A673 (cell line): ENCODE results near the gene UQCC3. TPM values are rescaled to one million over a fixed set of nuclear protein-coding genes. Genes with fewer than 3 reads are reported as not detected.

Experiments used
- BruUV-seq: library from RNA; stranded (reverse); fragments of 400-500 nt; replicated peaks from 2 replicates; lab custom pipeline; 2021; lab: Mats Ljungman, UMichigan
- CTCF ChIA-PET: fragments of 300-600 bp; sonication (Branson Sonifier 250); formaldehyde crosslinking; loops from one replicate; lab custom pipeline; 2022; ENCODE audit warnings: antibody characterized with exemption; lab: Charles Lee
- POLR2A ChIA-PET: fragments of 300-600 bp; sonication (Branson Sonifier 250); formaldehyde crosslinking; loops from one replicate; lab custom pipeline; 2022; ENCODE audit warnings: antibody characterized with exemption; ENCODE audit not compliant: low non-redundant PET; lab: Charles Lee
- DNase-seq: peaks from one replicate; pipeline ENCODE4 v3.0.0-alpha.2; 2015; ENCODE audit warnings: low spot score
- H3K27ac ChIP-seq: fragments of 200-600 bp; sonication (generic); 2 replicates; pipeline ENCODE4 v1.5.1; 2016; ENCODE audit warnings: mixed run types, low read depth, mild to moderate bottlenecking, mixed read lengths, antibody characterized with exemption, low read length; ENCODE audit not compliant: poor library complexity, severe bottlenecking
- H3K27me3 ChIP-seq: fragments of 200-600 bp; sonication (generic); replicated peaks from 2 replicates; pipeline ENCODE4 v1.6.1; 2017; ENCODE audit warnings: mixed run types, low read depth, mild to moderate bottlenecking, mixed read lengths, antibody characterized with exemption, low read length; ENCODE audit not compliant: insufficient read depth, poor library complexity
- H3K36me3 ChIP-seq: fragments of 200-600 bp; sonication (generic); 2 replicates; pipeline ENCODE4 v1.6.1; 2016; ENCODE audit warnings: mixed run types, mild to moderate bottlenecking, mixed read lengths, antibody characterized with exemption, low read length; ENCODE audit not compliant: insufficient read depth, poor library complexity, severe bottlenecking
- H3K4me1 ChIP-seq: fragments of 200-600 bp; sonication (generic); 2 replicates; pipeline ENCODE4 v1.6.1; 2017; ENCODE audit warnings: mixed run types, mild to moderate bottlenecking, mixed read lengths, antibody characterized with exemption, low read length; ENCODE audit not compliant: insufficient read depth, poor library complexity, severe bottlenecking
- H3K4me3 ChIP-seq: fragments of 200-600 bp; sonication (generic); 2 replicates; pipeline ENCODE4 v1.5.1; 2016; ENCODE audit warnings: low read depth, mixed run types, mild to moderate bottlenecking, mixed read lengths, low read length; ENCODE audit not compliant: poor library complexity, severe bottlenecking
- H3K9me3 ChIP-seq: fragments of 200-600 bp; sonication (generic); 2 replicates; pipeline ENCODE4 v1.6.1; 2016; ENCODE audit warnings: mixed run types, low read depth, mild to moderate bottlenecking, mixed read lengths, antibody characterized with exemption, low read length; ENCODE audit not compliant: poor library complexity, severe bottlenecking
- EZH2 ChIP-seq: fragments of 200-600 bp; sonication (generic); IDR thresholded peaks from 2 replicates; pipeline ENCODE4 v1.6.1; 2017; ENCODE audit warnings: borderline replicate concordance, low read depth, mild to moderate bottlenecking, mixed read lengths, antibody characterized with exemption, low read length; ENCODE audit not compliant: poor library complexity, severe bottlenecking
- intact Hi-C: fragments of 100-400 bp; cut with micrococcal nuclease; formaldehyde crosslinking; loops from one replicate; pipeline ENCODE4 v1.10.0; 2022; ENCODE audit not compliant: unreplicated experiment
- total RNA-seq: library from RNA; stranded (reverse); gene quantifications from 2 replicates; pipeline ENCODE4 v1.2.3, GENCODE V29; 2021
- TF ChIP-seq, protein P1 (sequence below): fragments of 300-800, 200-600 bp; sonication (generic); conservative IDR thresholded peaks from 2 replicates; pipeline ENCODE4 v1.5.1; 2017; ENCODE audit warnings: low read depth, mild to moderate bottlenecking, antibody characterized with exemption, low read length, moderate library complexity, mixed read lengths

Gene UQCC3
- total RNA-seq, 1 experiment from 2014 or later = 28.0 TPM

DNA sequence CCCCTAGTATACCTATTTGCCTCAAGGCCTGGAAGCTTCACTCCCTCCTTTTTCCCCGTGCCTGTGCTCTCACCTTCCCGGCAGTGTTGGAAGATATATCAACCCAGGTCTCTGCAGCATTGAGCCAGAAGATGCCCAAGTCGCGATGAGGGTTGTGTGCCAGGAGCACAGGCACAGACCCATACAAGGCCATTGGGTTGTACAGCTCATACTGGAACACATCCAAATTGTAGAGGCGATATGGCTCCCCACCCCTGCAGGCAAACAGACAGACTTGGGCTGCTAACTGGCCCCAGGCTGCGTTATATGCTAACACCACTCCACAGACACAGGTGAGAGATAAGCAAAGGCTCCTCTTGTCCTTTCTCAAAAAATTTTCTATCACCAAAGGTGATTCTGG lies 39.0 kb upstream of the UQCC3 start:
- Histone ChIP-seq H3K9me3 (no peaks in the 10 kb centered on the region), H3K4me3 (no peak overlapping the region), H3K27ac (no peak overlapping the region), H3K4me1 (no peaks in the 10 kb centered on the region), H3K27me3 (no peaks in the 10 kb centered on the region), H3K36me3 (peaks cover 99% of the 10 kb centered on the region)
- ChIA-PET CTCF (no interaction called here), POLR2A (no interaction called here)
- BruUV-seq = no TSS peak
- intact Hi-C loops = no loop called here
- TF ChIP-seq, protein P1, sequence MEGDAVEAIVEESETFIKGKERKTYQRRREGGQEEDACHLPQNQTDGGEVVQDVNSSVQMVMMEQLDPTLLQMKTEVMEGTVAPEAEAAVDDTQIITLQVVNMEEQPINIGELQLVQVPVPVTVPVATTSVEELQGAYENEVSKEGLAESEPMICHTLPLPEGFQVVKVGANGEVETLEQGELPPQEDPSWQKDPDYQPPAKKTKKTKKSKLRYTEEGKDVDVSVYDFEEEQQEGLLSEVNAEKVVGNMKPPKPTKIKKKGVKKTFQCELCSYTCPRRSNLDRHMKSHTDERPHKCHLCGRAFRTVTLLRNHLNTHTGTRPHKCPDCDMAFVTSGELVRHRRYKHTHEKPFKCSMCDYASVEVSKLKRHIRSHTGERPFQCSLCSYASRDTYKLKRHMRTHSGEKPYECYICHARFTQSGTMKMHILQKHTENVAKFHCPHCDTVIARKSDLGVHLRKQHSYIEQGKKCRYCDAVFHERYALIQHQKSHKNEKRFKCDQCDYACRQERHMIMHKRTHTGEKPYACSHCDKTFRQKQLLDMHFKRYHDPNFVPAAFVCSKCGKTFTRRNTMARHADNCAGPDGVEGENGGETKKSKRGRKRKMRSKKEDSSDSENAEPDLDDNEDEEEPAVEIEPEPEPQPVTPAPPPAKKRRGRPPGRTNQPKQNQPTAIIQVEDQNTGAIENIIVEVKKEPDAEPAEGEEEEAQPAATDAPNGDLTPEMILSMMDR = no peak
- no peak for TF ChIP-seq EZH2
- no peak for DNase-seq

- intact Hi-C loops = no loop called here
- Histone ChIP-seq H3K27me3 (no peaks in the 10 kb centered on the region), H3K9me3 (no peaks in the 10 kb centered on the region), H3K27ac (no peak overlapping the region), H3K4me1 (peaks cover 8% of the 10 kb centered on the region), H3K4me3 (no peak overlapping the region), H3K36me3 (peaks cover 43% of the 10 kb centered on the region)
- ChIA-PET CTCF (no interaction called here), POLR2A (no interaction called here)
- no peak for TF ChIP-seq EZH2
- TF ChIP-seq, protein P1 = no peak
- no peak for DNase-seq
- no TSS peak for BruUV-seq
These were observed 27.3 kb upstream of the UQCC3 start for GRCh38 chr11:62644220-62644619.

- TSS peak; percentile 48 for BruUV-seq
- intact Hi-C loops = no loop called here
These were observed 25.9 kb upstream of the UQCC3 start for GRCh38 chr11:62645671-62645945.

More at GRCh38 chr11:62645671-62645945, 25.9 kb upstream of the UQCC3 start:
- H3K9me3 ChIP-seq = no peaks in the 10 kb centered on the region
- peaks cover 8% of the 10 kb centered on the region for H3K4me1 ChIP-seq
- H3K4me3 ChIP-seq = peak overlapping the region; percentile 96
- H3K27me3 ChIP-seq = no peaks in the 10 kb centered on the region
- POLR2A ChIA-PET = no interaction called here
- peaks cover 47% of the 10 kb centered on the region for H3K36me3 ChIP-seq
- TF ChIP-seq EZH2 = no peak
- TF ChIP-seq, protein P1 = no peak
- peak; percentile 33 for DNase-seq
- CTCF ChIA-PET = no interaction called here
- H3K27ac ChIP-seq = peak overlapping the region; percentile 97
